GM18873 (cell line): ENCODE data around the gene TRPV2.

ENCODE experiments used
- ATAC-seq: cut with Tn5 transposase; IDR thresholded peaks from one replicate; pipeline ENCODE4 v1.9.1; 2021; ENCODE audit warnings: mild to moderate bottlenecking, moderate library complexity, moderate number of reproducible peaks; ENCODE audit not compliant: unreplicated experiment, low FRiP score

The TRPV2 gene

DNA sequence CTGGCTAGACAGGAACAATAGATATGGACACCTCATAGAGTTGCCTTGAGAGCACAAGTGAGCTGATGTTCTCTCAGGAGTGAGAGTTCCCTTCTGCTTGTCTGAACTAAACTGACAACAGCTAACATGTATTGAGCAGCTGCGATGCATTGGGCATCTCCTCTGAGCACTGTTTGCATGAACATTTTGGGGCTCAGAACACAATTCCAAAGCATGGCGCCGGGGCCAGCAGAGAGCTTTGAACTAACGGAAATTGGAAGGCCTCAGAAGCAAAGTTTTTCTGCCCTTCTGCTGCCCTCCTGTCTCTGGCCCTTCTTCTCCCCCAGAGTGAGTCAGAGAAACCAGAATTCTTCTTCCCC is 38.1 kb downstream of the TRPV2 start:
- ATAC-seq = no peak

DNA sequence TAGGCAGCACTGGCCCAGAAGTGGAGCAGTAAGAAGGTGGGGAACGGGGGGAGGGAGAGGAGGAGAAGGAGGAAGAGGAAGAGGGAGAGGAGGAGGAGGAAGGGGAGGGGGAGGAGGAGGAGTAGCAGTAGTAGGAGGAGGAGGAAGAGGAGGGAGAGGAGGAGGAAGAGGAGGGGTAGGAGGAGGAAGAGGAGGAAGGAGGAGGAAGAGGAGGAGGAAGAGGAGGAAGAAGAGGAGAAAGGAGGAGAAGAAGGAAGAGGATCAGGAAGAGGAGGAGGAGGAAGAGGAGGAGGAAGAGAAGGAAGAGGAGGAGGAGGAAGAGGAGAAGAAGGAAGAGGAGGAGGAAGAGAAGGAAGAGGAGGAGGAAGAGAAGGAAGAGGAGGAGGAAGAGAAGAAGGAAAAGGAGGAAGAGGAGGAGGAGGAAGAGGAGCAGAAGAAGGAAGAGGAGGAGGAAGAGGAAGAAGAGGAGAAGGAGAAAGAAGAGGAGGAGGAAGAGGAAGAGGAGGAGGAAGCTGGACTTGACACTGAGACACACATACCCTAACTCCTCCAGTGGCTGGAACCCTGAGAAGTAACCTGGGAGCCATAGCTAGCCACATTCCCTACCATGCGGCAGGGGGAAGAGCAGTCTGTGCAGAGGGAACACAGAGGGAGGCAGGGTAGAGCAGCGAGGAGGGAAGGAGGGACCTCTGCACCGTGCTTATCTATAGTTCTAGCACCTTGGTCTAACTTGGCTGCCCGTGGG is 40.8 kb downstream of the TRPV2 start:
- ATAC-seq = no peak

DNA sequence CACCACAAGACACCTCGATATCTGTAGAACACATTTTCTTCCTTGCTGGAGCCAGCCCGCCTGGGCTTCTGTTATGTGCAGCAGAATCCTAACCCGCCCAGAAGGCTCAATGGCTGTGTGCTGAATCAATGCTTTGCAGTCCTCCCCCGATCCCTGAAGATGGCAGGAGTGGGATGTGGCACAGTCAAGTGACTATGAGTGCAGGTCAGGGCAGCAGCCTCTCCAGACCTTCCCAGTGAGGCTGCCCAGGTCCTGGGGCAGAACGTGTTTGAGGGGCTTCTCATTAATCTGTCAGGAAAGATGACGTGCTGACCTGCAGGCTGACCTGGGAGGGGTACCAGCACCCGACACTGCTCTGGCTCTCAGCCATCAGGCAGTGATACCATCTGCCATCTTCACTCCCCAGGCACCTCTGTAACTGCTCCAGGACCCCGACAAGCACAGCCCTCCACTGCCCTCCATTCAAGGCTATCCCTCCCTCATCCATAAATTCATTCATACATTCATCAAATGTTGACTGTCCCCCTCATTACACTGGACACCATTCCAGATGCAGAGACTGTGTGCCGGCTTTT is 41.5 kb downstream of the TRPV2 start:
- no peak for ATAC-seq

DNA sequence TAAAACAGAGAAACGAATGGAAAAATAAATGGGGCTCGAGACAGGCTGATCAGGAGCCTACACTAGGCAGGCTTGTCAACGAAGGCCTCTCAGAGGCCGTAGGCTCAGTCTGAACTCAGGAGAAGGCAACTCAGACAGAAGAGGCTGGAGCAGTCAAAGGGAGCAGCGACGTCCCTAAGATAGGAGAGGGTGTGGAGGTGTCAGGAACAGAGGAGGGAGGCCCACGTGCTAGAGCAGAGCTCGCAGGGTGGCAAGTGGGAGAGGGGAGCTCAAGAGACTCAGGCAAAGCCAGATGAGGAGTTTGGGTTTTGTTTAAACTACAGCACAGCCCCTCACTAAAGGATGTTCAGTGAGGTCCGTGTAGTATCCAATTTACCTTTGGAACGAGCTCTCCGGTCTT is 43.9 kb downstream of the TRPV2 start:
- no peak for ATAC-seq

DNA sequence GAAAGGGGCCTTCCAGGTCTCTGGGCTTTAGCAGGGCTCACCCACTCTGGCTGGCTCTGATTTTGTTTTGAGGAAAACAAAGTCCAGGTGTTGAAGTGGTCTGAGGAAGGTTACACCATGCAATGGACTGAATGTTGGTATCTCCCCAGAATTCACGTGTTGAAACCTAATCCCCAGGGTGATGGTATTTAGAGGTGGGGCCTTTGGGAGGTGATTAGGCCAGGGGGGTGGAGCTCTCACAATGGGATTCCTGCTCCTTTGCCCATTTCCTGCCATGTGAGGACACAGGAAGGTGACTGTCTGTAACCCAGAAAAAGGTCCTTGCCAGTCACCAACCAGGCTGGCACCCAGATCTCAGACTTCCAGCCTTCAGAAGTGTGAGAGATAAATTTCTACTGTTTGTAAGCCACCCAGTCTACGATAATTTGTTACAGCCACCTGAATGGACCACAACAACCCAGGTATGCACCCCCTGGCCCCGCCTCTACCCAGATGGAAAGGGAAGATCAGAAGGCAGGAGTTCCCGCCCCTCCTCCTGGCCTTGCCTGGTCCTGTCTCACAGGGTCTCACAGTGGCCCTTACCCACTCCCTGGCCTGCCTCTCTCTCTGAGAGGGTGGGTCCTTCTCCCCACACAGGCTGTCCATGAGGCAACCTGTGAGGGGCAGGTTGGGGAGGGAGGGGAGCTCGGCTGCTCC is 44.6 kb downstream of the TRPV2 start:
- no peak for ATAC-seq

DNA sequence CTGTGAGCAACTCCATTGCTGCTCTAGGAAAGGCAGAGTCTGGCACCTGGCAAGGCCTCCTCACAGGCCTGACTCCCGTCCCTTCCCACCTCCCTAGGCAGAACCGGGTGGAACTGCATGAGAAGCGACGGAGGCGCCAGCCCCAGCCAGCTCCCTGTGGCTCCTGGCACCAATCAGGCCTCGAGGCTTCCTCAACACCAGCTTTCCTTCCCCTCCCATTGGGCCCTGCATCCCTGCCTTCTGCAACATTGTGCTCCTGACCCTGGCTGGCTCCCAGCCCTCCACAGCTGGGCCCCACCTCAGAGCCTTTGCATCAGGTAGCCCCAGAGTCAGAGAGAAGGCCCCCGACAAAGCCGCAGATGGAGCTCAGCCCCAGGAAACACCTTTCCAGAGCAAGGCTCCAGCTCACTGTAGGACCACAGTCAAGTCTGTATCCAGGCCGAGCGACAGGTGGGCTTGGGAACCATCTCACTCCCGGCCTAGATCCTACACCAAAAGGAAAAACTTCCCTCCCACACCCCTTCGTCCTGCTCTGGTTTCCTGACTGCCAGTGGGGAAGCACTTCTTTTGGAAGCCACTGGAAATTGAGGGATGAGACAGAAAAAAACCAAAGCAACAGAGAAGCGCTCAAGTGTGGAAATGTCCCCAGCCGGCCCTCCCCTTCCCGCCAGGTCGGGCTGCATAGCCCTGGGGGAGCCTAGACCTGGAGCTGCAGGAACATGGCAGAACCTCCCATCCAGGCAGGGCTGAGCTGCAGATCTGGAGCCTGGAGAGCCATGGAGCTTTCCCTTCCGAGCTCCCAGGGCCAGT is 45.6 kb downstream of the TRPV2 start:
- no peak for ATAC-seq

DNA sequence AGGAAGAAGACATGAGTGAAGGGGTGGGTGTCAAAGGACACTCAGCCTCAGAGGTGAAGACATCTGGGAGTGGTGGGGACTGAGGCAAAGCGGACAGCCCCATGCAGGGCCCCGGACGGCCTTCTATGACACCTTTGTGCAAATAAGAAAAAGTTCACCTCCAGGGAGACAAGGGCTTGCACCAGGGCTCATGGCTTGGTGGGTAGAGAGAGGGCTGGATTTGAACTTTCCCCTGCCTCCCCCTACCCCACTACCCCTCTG is 46.2 kb downstream of the TRPV2 start:
- no peak for ATAC-seq

DNA sequence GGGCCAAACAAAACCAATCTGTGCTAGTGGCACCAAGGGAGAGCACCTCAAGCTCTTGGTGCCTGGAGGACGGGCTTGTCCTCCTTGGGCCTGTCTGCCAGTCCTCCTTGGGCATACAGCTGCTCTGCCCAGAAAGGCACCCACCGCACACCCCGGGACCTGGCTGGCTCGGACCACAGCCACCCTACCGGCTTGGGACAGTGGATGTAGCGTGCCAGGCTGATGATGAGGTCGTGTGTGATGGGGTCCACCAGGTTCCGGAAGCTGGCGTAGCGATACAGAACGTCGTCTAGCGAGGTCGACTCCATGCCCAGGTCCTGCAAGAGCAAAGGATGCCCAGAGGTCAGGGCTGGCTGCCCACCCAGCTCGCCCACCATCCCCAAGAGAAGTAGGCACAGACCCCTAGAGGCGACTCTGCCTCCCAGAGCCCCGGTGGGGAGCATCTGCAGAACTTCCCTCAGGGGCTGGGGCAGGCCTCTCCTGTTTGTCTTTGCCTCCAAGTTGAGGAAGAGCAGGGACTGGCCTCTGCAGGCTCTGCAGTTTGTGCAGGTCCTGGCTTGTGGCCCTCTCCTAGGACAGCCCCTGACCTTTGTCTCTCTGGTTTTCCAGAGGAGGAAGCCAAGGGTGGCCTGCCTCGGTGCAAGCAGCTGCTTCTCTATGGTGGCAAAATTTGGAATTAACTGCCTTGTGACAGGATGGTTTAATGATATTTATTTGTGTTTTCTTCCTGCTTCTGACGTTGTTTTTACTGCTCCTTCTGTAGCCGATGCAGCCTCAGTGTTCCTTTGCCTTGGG is 46.9 kb downstream of the TRPV2 start:
- ATAC-seq = no peak

DNA sequence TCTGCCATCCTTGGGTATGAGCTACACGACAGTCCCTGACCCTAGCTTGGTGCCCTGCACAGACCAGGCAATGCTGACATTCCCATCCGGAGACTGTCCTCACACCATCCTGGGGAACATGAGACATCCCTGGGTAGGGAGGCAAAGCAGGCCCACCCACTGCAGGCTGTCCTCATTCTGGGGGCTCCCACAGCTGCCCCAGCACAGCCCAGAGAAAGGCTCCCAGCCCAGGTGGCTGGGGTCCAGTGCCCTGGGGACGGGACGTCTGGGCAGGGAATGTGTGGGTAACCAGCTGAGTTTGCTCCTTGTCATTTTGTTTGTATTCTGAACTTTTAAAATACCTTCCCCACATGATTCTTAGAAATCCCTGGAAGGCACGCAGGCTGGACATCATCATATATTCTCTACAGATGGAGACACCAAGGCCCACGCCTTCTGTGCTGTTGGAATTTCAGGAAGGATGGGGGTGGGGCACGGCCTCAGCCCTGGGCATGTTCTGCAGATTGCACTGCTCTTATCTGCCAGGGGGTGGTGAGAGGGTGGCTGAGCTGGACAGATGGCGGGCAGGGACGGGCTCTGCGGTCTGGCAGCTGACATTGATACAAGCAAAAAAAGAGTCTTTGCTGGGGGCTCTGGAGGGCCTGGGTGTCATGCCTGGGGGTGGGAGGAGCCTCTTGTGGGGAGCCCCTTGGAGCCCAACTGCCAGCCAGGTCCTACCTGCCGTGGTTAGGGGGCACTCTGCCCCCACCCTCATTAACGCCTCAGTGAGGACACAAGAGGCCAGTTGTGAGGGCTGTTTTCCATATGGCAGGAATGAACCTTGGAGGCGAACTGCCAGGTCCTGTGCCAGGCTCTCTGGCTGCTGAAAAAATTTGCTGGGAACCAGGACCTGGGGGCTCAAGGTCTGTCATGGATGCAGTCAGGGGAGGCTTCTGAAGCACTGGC is 48.3 kb downstream of the TRPV2 start:
- no peak for ATAC-seq

DNA sequence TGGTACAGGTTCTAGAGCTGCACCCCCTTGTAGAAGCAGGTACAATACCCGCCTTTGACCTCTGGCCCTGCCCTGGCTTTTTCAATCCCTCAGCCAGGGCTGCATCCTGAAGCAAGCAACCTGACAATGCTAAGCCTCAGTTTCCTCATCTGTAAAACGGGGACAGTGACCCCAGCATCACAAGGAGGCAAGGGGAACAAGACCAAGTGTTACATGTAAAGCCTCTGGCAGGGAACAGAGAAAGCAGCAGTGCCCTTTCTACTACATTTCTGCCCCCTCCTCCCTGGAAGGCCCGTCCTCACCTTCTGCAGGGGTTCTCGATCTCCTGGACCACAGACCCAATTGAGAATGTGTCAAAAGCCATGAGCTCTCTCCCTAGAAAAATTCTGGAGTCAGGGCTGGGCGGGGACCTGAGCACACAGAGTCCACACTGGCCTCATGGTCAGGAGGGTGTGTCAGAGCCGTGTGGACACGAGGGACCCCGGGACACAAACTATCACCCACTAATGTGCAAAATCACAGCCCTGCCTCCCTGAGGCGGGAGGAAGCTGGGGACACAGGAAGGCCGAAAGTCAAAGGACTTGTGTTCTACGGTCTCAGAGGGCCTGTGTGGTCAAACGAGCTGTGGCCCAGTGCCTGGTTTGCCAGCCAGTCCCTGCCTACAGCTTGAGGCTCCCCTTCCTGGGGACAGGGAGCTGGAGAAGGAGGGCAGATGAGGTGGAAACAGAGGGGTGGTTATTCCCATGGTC is 49.1 kb downstream of the TRPV2 start:
- no peak for ATAC-seq

DNA sequence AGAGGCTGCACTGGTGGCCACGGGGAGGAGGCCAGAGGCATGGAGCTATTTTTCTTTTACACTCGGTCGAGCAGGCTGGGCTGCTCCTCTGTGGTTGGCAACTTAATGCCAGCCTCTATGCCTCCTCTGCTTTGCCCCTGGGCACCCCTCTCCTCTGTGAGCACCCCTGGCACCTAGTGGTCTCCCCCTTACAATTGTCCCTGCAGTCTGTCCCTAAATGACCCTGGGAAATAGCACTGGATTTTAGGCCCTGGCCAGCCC is 49.6 kb downstream of the TRPV2 start:
- ATAC-seq = no peak

DNA sequence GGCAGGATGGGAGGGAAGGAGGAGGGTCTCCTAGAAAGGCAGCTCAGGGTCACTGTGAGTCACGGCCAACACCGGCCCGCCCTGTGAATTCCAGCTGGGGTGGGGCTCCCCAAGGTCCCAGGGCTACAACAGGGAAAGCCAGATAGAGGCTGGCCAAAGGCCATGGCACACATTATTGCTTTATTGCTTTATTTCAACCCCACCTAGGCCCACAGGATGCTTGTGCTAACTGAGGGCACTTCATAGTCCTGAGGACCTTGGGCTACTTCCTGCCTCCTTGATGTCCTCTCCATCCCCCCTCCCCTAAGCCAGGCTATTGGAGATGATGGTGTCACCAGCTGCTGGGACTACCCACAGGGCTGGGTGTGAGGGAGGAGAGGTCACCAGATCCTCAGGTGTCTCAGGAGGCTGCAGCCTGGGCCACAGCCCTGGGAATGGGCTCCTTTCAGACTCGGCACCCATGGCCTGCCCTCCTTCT is 50.5 kb downstream of the TRPV2 start:
- ATAC-seq = no peak

DNA sequence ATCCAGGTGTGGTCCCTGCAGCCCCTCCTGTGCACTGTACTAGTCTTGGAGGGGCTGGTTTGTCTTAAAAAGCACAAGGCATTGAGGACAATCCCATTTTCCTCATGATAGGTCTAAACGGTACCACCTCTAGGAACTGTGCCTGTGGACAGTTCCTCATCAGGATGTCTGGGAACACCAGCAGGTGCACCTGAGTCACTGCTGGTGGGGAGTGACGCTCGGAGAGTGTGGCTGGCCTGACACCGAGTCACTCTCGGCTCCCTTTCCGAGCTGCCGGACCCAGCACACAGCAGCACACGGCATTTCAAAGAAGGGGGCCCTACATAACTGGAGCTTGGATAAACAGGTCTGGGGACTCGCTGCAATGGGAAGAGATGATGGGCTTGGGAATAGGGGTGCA is 51.0 kb downstream of the TRPV2 start:
- no peak for ATAC-seq

DNA sequence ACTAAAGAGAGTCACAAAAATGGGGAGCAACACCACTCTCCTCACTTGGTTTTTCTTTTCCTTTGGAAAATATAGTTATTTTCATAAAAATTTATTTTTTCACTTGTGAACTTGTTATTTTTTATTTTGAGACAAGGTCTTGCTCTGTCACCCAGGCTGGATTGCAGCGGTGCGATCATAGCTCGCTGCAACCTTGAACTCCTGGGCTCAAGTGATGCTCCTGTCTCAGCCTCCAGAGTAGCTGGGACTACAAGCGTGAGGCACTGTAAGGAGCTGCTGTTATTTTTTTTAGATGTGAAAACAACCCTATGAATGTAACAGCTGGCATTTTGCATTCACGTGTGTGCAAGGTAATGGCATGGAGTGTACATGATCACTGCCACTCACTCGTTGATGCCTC is 51.7 kb downstream of the TRPV2 start:
- no peak for ATAC-seq

DNA sequence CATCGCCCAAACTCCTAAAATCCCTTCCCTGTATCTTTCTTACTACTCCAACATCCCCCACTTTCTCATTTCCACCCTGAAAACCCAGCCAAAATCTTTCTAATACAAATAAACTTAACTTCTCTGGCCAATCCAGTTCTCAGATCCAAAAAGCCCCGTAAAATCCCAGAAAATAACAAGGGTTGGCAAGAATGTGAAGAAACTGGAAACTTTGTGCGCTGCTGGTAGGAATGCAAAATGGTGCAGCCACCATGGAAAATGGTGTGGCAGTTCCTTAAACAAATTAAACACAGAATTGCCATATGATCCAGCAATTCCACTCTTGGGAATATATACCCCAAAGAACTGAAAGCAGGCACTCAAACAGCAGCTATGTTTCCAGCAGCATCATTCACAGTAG is 52.5 kb downstream of the TRPV2 start:
- ATAC-seq = no peak

DNA sequence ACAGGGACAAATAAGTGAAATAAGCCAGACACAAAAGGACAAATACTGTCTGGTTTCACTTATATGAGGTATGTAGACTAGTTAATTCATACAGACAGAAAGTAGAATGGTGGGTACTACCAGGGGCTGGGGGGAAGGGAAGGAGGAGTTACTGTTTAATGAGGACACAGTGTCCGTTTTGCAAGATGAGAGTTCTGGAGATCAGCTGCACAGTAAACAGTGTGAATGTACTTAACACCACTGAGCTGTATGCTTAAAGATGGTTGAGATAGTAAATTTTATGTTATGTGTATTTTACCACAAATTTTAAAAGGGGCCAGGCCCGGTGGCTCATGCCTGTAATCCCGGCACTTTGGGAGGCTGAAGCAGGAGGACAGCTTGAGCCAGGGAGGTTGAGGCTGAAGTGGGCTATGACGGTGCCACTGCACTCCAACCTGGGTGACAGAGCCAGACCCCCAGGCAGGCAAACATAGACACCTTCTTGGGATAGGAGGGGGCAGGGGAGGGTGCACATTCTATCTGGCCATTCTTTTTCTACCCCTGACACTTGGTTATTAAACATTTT is 53.1 kb downstream of the TRPV2 start:
- ATAC-seq = no peak

DNA sequence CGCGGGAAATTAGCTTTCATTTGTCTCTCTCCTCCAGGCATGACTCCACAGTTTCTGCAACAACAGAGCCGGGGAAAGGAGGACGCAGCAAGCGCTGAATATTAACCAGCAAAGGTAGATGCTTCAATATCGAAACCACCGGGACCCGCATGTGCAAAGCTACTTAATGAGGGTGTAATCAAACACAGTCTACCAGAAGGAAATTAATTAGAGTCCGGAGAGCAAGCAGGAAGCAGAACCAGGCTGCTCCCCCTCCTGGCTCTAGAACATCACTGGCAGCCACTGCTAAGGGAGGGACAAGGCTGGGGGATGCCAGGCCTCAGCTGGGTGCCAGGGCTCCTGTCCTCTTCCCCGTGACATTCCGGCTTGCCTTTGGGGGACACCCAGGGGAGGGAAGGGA is 54.9 kb downstream of the TRPV2 start:
- ATAC-seq = no peak

DNA sequence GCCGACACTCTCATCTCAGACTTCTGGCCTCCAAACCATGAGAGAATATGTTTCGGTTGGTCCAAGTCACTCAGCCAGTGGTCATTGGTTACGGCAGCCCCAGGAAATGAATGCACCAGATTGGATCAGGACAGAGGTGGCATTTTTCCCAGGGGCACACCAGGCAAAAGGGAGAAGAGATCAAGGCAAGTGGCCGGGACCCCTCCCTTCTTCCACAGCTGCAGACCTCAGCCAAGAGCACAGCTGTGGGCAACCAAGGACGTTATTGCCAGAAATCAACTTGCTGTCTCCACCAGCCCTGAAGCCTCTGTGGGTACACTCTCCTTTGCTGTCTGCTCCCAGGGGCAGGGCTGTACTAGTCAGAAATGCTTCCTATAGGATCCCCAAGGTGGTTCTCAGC is 55.9 kb downstream of the TRPV2 start:
- ATAC-seq = no peak

DNA sequence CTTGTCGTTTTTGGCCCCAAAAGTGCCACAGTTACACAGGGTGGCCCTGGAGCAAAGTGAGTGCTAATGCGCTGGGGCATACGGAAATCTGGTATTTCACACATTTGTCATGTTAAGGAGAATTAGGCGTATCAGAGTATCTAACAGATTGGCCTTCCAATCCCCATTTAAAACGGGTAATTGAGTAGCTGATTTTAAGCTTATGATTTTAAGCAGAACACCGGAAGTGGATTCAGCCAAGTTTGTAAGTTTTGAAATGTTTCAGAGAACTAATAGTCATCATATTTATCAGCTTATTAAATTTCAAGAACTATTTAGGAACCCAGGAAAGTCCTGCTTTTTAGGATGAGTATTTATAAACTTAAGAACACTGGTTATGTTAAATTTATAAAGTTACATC is 57.2 kb downstream of the TRPV2 start:
- no peak for ATAC-seq
